Right atrium auricular region (tissue), 2 donors: Measurements from ENCODE around the gene CCDC51. TPM values are rescaled to one million over a fixed set of nuclear protein-coding genes. Genes with fewer than 3 reads are reported as not detected.

Experiments
- DNase-seq: peaks from one replicate; pipeline ENCODE4 v3.0.0-alpha.2; 2019; ENCODE audit warnings: low spot score
- H3K27ac ChIP-seq, 2 donors: fragments of 200-600 bp; sonication (generic); 1 replicate in 1 of 2; 2 replicates in 1 of 2; pipeline ENCODE4 v1.5.1; 2016 to 2019
- H3K27me3 ChIP-seq, 2 donors: fragments of 200-600 bp; sonication (generic); one replicate each; pipeline versions ENCODE4 v1.5.1 to v1.6.0; 2017 to 2019
- H3K36me3 ChIP-seq: fragments of 200-600 bp; sonication (generic); one replicate; pipeline ENCODE4 v1.5.1; 2016
- H3K4me1 ChIP-seq, 2 donors: fragments of 200-600 bp; sonication (generic); one replicate each; pipeline versions ENCODE4 v1.5.1 to v1.6.0; 2017 to 2019
- H3K4me3 ChIP-seq, 2 donors: fragments of 200-600 bp; sonication (generic); 1 replicate in 1 of 2; 2 replicates in 1 of 2; pipeline ENCODE4 v1.5.1; 2017 to 2019; ENCODE audit warnings: mild to moderate bottlenecking in 1 of 2, moderate library complexity in 1 of 2
- H3K9me3 ChIP-seq, 2 donors: fragments of 200-600 bp; sonication (generic); one replicate each; pipeline ENCODE4 v1.5.1; 2019
- CTCF ChIP-seq, 2 donors: fragments of 200-600 bp; sonication (generic); IDR thresholded peaks; one replicate each; pipeline ENCODE4 v1.5.1; 2019; ENCODE audit warnings: antibody characterized with exemption in 2 of 2
- total RNA-seq, 2 donors: library from RNA; depleted of rRNA; stranded (reverse); fragments of >200 nt; gene quantifications; one replicate each; pipeline ENCODE4 v1.1.0, GENCODE V29; 2016

Gene CCDC51
- total RNA-seq, 2 donors from 2014 or later = 8.4 to 9.2 TPM

DNA sequence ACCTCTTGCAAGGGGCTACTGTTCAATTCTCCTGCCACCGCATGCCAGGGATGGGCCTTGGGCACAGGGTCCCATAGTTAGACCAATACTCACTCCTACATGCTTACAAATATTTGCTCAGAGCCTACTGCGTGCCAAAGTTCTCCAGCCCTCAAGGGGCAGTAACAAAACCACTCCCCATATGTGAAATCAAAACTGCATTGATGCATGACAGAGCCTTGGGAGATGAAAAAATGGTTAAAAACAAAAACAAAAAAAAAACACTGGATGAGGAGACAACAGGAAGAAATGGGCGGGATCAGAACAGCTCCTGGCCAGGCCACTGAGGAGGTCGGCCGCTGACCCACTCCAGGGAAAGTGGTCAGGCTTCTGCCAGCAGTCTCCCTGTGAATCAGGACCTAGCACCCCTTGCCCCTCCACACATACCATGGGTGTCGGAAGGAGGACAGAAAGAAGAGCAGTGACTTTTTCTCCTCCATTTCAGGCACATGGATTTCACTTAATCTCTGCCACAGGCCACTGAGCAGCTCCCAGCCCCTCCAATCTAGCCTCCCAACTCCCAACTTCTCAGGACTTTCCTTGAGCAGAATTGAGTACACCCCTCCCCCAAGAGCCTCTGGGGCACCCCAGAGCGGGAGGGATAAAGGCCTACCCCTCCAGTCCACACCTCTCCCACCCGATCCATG is 12.8 kb downstream of the CCDC51 start:
- DNase-seq = no peak
- Histone ChIP-seq H3K4me3 (peak overlapping the region; percentile 79 to 82), H3K27me3 (no peaks in the 10 kb centered on the region), H3K9me3 (no peaks in the 10 kb centered on the region), H3K4me1 (peaks cover 0 to 81% of the 10 kb centered on the region in 2 donors), H3K36me3 (no peaks in the 10 kb centered on the region), H3K27ac (peak overlapping the region; percentile 91 to 94)
- no peak for TF ChIP-seq CTCF (IDR thresholded peaks at IDR 0.05)

- no peak for TF ChIP-seq CTCF (IDR thresholded peaks at IDR 0.05)
- H3K27me3 ChIP-seq = no peaks in the 10 kb centered on the region
- H3K4me3 ChIP-seq = peak overlapping the region in 1 of 2 donors; percentile 79
- no peaks in the 10 kb centered on the region for H3K36me3 ChIP-seq
- peaks cover 0 to 87% of the 10 kb centered on the region in 2 donors for H3K4me1 ChIP-seq
- no peaks in the 10 kb centered on the region for H3K9me3 ChIP-seq
- DNase-seq = no peak
- peak overlapping the region; percentile 91 to 94 for H3K27ac ChIP-seq
Observed at GRCh38 chr3:48426401-48426909, 13.5 kb downstream of the CCDC51 start.

GRCh38 chr3:48425281-48425812 is 14.6 kb downstream of the CCDC51 start:
- Histone ChIP-seq H3K27ac (peak overlapping the region; percentile 91 to 94), H3K9me3 (no peaks in the 10 kb centered on the region), H3K4me1 (peaks cover 0 to 92% of the 10 kb centered on the region in 2 donors), H3K27me3 (no peaks in the 10 kb centered on the region), H3K36me3 (no peaks in the 10 kb centered on the region), H3K4me3 (no peak overlapping the region)
- DNase-seq = no peak
- no peak for TF ChIP-seq CTCF (IDR thresholded peaks at IDR 0.05)

- H3K36me3 ChIP-seq = peaks cover 3% of the 10 kb centered on the region
- no peak for TF ChIP-seq CTCF (IDR thresholded peaks at IDR 0.05)
- no peaks in the 10 kb centered on the region for H3K9me3 ChIP-seq
- H3K27me3 ChIP-seq = no peaks in the 10 kb centered on the region
- H3K4me1 ChIP-seq = peaks cover 0 to 84% of the 10 kb centered on the region in 2 donors
- no peak for DNase-seq
- no peak overlapping the region for H3K4me3 ChIP-seq
- H3K27ac ChIP-seq = peak overlapping the region; percentile 91 to 94
Observed at GRCh38 chr3:48423883-48424695, 15.8 kb downstream of the CCDC51 start.

DNA sequence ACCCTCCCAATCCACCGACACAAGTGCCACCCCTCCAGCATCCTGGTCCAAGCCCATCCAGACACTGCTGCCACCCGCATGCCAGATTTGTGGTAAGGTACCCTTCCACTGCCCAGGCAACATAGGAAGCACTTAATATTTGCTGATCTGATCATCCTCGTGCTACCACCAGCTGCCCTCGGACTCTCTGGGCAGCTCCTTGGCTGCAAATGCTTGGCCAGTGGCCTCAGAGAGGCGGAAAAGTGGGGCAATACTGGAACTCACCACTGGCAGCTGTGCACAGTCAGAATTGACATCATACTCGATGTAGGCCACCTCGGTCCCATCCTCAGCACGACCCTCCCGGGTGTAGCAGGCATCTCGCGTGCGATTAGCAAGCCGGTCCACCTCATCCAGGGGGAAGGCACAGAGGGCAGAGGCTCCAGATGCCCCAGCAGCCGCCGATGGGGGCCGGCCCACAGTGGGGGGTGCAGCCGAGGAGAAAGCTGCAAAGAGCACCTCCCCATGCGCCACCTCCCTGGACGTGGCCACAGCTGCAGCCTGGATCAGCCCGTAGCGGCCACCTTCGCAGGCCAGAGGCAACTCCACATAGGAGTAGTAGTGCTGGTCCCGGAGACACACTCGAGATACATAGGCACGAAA is 16.6 kb downstream of the CCDC51 start:
- TF ChIP-seq CTCF (IDR thresholded peaks at IDR 0.05) = no peak
- peaks cover 0 to 79% of the 10 kb centered on the region in 2 donors for H3K4me1 ChIP-seq
- no peak overlapping the region for H3K4me3 ChIP-seq
- no peaks in the 10 kb centered on the region for H3K9me3 ChIP-seq
- peaks cover 10% of the 10 kb centered on the region for H3K36me3 ChIP-seq
- peak overlapping the region in 1 of 2 donors; percentile 91 for H3K27ac ChIP-seq
- H3K27me3 ChIP-seq = no peaks in the 10 kb centered on the region
- no peak for DNase-seq
